D721Med (cell line): ENCODE data around the gene SEMA3F.
A peak's percentile ranks its signal among the peaks of the same experiment; 100 is the strongest.

Source experiments
- DNase-seq: peaks from one replicate; pipeline ENCODE4 v3.0.0; 2011; ENCODE audit warnings: low spot score; ENCODE audit not compliant: insufficient read length
- FAIRE-seq: peaks from 2 replicates; lab custom pipeline; 2011; peaks lifted over from hg19 to GRCh38; lab: Jason Lieb, UNC
- TF ChIP-seq, protein P1 (sequence below): IDR thresholded peaks from 2 replicates; pipeline ENCODE4 v1.5.1; 2012; ENCODE audit warnings: mild to moderate bottlenecking, control low read depth; ENCODE audit not compliant: insufficient read depth; ENCODE audit errors: missing control alignments

Gene SEMA3F

DNA sequence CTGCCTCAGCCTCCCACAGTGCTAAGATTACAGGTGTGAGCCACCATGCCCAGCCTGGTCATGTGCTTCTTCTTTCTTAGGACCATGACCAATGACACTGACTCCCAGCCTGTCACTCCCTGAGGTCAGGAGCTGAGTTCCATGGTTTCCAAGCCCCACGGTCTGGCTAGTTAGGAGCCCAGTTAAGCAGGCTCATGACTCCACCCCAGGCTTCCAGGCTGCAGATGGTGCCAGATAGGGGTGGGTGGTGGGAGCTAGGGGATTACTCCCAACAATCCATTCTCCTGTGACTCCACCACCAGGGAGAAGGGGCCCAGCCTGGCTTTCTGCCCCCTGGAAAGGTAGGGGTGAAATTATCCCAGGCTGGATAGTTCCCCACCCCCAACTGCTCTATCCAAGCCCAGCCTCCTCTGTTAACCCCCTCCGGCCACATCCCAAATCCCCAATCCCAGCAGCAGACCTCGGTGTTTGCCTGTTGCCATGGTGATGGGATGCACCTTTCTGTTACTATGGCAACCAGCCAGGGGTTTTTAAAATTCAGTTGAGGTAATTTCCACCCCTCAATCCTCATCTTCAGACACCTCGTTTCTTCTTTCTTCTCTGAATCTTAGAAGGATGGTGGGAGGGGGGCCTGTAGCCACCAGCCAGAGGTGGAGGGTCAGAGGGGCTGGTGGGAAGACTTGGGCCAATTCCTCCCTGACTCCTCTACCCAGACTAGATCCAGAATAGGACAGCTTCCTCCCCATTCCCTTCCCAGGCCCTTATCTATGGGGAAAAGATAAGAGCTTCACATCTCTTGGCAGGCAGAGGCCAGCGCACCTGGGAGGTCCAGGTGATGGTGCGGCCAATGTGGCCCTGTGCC lies 22.5 kb upstream of the SEMA3F start:
- FAIRE-seq = peak; percentile 53
- TF ChIP-seq, protein P1, sequence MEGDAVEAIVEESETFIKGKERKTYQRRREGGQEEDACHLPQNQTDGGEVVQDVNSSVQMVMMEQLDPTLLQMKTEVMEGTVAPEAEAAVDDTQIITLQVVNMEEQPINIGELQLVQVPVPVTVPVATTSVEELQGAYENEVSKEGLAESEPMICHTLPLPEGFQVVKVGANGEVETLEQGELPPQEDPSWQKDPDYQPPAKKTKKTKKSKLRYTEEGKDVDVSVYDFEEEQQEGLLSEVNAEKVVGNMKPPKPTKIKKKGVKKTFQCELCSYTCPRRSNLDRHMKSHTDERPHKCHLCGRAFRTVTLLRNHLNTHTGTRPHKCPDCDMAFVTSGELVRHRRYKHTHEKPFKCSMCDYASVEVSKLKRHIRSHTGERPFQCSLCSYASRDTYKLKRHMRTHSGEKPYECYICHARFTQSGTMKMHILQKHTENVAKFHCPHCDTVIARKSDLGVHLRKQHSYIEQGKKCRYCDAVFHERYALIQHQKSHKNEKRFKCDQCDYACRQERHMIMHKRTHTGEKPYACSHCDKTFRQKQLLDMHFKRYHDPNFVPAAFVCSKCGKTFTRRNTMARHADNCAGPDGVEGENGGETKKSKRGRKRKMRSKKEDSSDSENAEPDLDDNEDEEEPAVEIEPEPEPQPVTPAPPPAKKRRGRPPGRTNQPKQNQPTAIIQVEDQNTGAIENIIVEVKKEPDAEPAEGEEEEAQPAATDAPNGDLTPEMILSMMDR = no peak
- no peak for DNase-seq

DNA sequence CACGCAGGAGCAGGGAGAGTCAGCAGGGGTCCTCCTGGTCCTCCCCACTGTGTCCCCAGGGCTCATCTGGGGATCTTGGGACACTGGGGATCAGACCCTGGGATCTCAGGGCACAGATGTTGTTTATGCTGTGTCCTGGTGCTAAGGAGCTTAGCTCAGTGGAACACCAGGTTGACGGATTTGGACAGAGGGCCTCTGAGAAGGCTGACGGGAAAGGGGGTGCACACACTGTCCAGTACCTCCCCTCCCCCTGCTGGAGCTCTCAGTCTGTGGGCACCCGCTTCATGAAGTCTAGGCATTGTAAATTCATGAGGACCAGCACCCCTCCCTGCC lies 21.9 kb upstream of the SEMA3F start:
- TF ChIP-seq, protein P1 = no peak
- DNase-seq (peak; percentile 94), FAIRE-seq (peak; percentile 92)

DNA sequence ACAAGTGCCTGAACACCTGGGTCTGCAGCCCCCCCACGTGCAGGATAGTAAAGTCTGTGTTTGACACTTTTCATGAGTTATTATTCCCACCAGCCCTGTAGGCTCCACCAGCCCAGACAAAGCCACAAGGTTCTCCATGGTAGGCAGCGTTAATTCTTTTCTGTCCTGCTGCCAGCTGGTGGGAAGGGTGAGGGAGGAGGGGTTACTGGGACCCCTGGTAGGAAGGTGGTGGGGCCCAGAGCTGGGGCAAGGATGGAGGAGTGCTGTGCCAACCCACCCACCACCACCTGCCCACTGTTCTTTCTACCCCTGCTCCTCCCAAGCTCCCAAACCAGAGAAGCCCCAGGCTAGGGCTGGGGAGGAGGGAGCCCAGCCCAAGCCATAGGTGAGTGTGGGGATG lies 20.8 kb upstream of the SEMA3F start:
- DNase-seq (no peak), FAIRE-seq (no peak)
- TF ChIP-seq, protein P1 = no peak

GRCh38 chr3:50135964-50136363 lies 19.2 kb upstream of the SEMA3F start:
- no peak for FAIRE-seq
- TF ChIP-seq, protein P1 = no peak
- DNase-seq = no peak

DNA sequence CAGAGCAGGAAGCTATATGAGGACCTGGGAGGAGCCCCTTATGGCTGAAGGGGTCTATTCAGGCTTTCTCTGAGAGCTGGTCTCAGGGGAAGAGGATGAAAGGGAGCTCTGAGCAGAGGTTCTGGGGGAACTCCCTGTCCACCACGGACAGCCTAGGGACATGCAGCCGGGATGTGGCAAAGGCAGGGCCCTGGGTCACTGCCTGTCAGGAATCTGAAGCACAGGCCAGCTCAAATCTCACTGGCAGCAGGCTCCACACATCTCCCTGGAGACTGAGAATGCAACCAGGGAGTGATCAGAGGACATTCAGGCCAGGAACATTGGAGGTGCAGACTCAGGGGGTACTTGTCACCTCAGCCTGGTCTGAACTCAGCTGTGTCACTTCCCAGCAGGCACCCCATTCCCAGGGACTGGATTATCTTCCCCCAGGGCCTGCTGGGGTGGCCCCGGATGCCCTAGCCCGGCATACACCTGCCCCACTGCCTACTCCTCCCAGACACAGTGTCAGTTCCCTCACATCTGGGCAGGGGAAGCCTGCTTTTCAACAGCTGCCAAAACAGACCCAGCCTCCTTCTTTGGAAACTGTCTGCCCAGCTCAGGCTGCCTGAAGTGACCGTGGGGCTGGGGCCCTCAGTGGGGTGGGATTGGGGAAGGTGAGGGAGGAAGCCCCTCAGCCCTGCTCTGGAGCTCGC lies 18.3 kb upstream of the SEMA3F start:
- DNase-seq = no peak
- TF ChIP-seq, protein P1 = no peak
- FAIRE-seq = no peak

DNA sequence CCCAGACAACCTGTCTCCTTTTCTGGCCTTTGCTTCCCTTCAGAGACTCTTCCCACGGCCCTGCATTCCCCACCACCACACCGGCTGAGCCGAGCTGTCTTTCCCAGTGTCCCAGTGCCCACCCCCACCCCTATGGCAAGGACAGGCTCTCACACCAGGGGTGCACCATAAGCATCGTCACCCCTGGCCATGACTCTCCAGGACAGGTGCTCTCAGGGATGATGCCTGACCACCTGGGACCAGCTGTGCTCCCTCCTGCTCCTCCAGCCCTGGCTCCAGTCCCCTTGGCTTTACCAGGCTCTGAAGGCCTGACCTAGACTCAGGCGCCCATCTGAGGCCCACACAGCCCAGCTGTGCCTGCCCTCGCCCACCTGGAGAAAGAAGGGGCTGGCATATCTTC lies 17.6 kb upstream of the SEMA3F start:
- FAIRE-seq = no peak
- TF ChIP-seq, protein P1 = no peak

More for the DNA sequence above, 17.6 kb upstream of the SEMA3F start:
- DNase-seq = no peak
